Measurements from ENCODE around the gene CXCL9. TPM values are rescaled to one million over a fixed set of nuclear protein-coding genes. Genes with fewer than 3 reads are reported as not detected.
A peak's percentile ranks its signal among the peaks of the same experiment; 100 is the strongest.
"Not testable (repeated sequence)": the region's sequence is repeated elsewhere in the genome, so short reads cannot be mapped to it uniquely, and the experiment has no call there.

Gene CXCL9
- polyA plus RNA-seq, 1 donor, result 0.06 TPM

DNA sequence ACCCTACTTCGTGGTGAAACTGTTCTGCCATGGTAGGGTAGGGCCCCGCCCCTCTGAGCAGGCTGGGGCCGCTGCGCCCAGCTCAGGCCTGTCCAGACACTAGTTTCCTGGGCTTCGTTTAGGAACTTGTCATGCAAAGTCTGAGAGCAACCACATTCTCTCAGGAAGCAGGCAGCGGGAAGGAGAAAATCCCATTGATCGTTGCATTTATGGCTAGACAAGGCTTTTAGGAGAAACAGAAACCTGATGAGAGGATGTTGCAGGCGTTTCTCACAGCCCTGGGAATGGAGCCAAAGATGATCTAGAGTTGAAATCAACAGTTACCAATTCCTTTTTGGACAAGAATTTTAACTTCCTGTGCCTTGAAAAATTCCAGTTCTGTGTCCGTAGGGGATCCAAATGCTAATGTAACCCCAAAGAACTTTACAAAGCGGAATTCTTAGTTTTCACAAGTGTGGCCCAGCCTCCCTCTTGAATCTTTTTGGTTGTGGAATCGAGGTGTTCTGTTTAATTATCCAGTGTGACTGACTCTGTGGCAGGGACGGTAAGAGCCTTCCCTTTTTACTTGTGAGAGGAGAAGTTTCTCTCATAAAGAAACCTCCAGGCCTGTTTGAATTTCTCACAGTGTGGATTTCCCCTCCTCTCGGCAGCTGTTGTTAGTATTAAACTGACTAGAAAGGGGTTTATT, 4.5 kb upstream of the CXCL9 start:
- DNase-seq, result peak; percentile 76

GRCh38 chr4:76011018-76011670, 3.8 kb upstream of the CXCL9 start:
- DNase-seq, result no peak

- DNase-seq, result no peak
Measured at GRCh38 chr4:76010576-76010975, 3.3 kb upstream of the CXCL9 start.

DNA sequence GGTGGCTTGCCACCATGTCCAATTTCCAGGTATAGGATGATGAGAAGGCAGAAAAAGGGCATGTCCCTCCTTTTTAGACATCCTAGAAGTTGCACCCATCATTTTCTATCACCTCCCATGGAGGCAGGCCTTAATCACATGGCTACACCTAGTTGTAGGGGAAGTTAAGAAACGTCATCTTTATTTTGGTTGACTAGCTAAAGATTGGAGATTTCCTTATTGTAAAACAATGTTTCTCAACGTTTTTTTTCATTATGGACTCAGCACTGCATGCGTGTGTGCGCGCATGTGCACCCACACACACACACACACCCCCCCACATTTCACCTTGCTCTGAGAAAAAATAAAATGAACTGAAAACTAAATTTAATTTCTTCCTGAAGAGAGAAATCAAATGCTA, 2.0 kb upstream of the CXCL9 start:
- no peak for DNase-seq

- no peak for DNase-seq
Measured at GRCh38 chr4:76003620-76004019, 3.7 kb downstream of the CXCL9 start.

DNA sequence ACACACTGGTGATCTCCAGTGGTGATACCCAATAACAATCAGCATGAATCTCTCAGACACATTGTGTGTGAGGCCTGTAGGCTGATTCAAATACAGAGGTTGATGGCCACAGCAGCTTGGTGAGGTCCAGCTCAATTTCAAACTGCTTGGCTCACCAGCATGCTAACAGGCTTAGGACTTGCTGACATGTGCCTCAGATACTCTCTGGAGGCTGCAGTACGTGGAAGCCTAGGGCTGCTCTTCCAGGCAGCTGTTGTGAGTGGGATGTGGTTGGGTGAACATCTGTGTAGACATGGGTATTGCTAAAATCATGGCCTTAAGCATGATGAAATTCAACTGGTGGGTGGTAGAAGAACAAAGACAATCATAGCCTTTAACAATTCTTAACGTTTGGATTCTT, 4.3 kb downstream of the CXCL9 start:
- DNase-seq, result no peak

DNA sequence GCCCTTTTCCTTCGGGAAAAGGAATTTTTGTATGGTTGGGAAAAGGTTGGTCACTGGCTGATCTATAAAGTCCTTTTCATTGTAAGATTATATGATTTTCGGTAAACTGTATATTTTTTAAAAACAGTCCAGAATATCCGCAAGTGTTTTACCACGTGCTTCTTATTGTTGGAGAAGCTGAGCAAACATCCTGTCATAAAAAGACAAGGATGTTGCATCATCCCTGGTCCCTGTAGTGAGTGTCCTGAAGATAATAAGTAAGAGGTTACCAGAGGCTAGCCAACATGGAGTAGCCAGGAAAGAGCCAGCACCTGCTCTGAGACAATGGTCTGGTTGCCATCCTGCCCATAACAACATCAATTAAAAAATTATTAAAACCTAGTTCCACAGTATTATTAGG, 5.1 kb downstream of the CXCL9 start:
- DNase-seq, result no peak

DNA sequence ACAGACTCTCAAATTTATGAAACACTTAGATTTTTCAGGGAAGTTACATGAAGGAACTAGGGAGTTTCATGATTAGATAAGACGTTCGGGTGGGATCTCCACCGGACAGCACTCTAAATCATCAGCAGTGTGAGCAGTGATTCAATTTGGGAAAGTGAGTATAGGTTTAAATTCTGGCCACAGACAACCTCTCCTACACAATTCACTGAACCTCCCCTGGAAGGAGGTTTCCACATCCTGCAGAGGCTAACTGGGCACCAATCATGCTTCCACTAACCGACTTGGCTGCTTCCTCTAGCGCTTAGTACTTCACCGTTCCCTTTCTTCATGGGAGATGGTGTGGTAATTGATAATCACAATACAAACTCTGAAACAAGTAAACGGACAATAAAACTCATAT, 5.6 kb downstream of the CXCL9 start:
- DNase-seq, result no peak

DNA sequence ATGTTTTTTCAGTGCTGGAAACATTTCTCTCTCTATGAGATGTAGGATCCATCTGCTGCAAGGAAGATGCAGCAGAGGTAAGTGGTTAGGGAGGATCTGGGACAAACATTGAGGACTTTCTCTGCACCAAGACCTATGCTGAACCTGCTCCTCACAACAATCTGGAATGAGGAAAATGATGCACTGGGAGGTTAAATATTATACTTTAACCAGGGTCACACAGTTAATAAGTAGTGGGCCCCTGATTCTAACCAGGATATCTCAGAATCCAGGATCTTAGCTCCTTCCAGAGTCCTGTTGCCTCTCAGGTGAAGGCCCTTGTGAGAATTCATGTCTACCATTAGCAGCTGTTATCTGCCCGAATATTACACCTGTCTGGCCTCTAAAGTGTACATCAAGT, 7.0 kb downstream of the CXCL9 start:
- DNase-seq, result no peak

- not testable (repeated sequence) for DNase-seq
Measured at GRCh38 chr4:75998525-75999147, 8.7 kb downstream of the CXCL9 start.

DNA sequence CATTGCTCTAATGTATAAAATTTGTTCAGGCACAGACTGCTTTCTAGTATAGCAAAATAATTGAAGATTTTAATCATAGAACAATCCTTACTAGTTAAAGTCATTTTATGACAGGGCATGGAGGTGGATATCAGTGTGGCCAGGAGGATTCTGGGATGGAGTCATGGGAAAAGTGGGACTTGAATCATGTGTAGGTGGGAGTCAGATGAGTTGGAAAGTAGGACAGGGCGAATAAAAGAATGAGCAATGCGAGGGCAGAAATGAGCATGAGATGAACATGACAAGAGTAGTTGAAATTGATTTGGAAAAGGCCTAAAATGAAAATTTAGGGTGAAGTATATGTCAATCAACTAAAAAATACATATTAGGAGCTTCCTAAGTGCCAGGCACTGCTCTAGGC, 9.4 kb downstream of the CXCL9 start:
- no peak for DNase-seq

- DNase-seq, result no peak
Measured at GRCh38 chr4:75997081-75997480, 10.2 kb downstream of the CXCL9 start.

DNA sequence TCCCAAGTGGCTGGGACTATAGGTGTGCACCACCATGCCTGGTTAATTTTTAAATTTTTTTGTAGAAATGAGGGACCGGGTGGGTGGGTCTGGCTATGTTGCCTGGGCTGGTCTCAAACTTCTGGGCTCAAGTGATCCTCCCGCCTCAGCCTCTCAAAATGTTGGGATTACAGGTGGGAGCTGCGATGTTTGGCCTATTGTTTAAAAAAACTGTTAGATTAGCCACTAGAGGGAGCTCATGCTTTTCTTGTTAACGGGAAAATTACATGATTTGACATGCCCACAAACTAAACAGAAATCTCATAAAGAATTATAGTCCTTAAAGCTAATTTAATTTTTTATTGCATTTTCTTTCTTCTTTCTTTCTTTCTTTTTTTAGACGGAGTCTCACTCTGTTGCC, 11.6 kb downstream of the CXCL9 start:
- peak; percentile 48 for DNase-seq

- DNase-seq, result no peak
Measured at GRCh38 chr4:75992462-75992861, 14.8 kb downstream of the CXCL9 start.

DNA sequence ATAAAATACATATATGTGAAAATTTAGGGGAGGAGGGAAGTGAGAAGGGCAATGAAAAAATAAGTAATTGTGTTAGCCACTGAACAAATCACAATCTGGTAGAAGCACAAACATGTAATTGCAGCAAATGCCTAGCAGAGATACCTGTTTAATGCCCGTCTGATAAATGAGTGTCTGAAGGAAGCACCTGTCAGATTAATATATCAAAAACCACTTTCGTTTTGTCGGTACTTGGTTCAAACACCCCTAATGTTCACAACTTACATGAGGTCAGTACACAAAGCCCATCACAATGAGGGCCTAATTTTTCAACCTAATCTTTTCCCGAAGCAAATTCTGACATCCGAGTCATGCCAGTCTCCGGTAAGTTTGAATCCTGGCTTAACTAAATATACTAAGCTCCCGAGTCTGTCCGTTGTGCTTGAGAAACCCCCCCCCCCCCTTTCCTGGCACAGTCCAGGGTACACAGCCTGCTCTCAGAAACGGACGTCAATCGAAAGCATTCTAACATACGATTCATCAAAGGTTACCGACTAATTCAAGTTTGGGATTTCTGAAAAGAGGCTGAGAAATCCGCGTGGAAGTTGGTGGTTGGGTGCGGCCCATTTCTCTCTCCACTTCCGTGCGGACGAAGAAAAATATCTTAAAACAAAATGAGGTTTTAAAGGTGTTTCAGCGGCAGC, 17.3 kb downstream of the CXCL9 start:
- DNase-seq, result peak; percentile 14

GRCh38 chr4:75985116-75985515, 22.2 kb downstream of the CXCL9 start:
- DNase-seq, result no peak

- no peak for DNase-seq
Measured at GRCh38 chr4:75980576-75980975, 26.7 kb downstream of the CXCL9 start.

- no peak for DNase-seq
Measured at GRCh38 chr4:75976177-75976576, 31.1 kb downstream of the CXCL9 start.

- DNase-seq, result no peak
Measured at GRCh38 chr4:75973766-75974165, 33.5 kb downstream of the CXCL9 start.

GRCh38 chr4:75968084-75968483, 39.2 kb downstream of the CXCL9 start:
- no peak for DNase-seq

GRCh38 chr4:75963558-75963957, 43.8 kb downstream of the CXCL9 start:
- DNase-seq, result no peak

DNA sequence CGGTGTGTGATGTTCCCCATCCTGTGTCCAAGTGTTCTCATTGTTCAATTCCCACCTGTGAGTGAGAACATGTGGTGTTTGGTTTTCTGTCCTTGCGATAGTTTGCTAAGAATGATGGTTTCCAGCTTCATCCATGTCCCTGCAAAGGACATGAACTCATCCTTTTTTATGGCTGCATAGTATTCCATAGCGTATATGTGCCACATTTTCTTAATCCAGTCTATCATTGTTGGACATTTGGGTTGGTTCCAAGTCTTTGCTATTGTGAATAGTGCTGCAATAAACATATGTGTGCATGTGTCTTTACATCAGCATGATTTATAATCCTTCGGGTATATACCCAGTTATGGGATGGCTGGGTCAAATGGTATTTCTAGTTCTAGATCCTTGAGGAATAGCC, 45.2 kb downstream of the CXCL9 start:
- DNase-seq, result not testable (repeated sequence)

- not testable (repeated sequence) for DNase-seq
Measured at GRCh38 chr4:75958546-75958945, 48.8 kb downstream of the CXCL9 start.
